ENCODE data around the gene C1R. TPM values are rescaled to one million over a fixed set of nuclear protein-coding genes. Genes with fewer than 3 reads are reported as not detected.
"Not testable (repeated sequence)": the region's sequence is repeated elsewhere in the genome, so short reads cannot be mapped to it uniquely, and the experiment has no call there.

The C1R gene
- total RNA-seq, 1 donor from 2014 or later: 2.0 TPM

- Mint-ChIP-seq H3K4me3 (no peak overlapping the region), H3K27me3 (ENCODE audit: insufficient read depth) (no peaks in the 10 kb centered on the region), H3K9me3 (no peaks in the 10 kb centered on the region), H3K27ac (no peak overlapping the region), H3K4me1 (ENCODE audit: low read depth) (peaks cover 45% of the 10 kb centered on the region), H3K36me3 (ENCODE audit: low read depth) (peaks cover 26% of the 10 kb centered on the region)
- no peak for DNase-seq (ENCODE audit: low spot score)
- intact Hi-C loops (cut with micrococcal nuclease): loop anchor here (10.0 kb wide), 1 partner anchor 509 kb away; the partner anchor contains the start of gene CHD4
Observed at GRCh38 chr12:7114008-7114407, 21.8 kb upstream of the C1R start.

GRCh38 chr12:7113389-7113871, 21.2 kb upstream of the C1R start:
- H3K27me3 Mint-ChIP-seq (ENCODE audit: insufficient read depth): no peaks in the 10 kb centered on the region
- H3K27ac Mint-ChIP-seq: peak overlapping the region; percentile 19
- H3K4me1 Mint-ChIP-seq (ENCODE audit: low read depth): peaks cover 42% of the 10 kb centered on the region
- H3K9me3 Mint-ChIP-seq: no peaks in the 10 kb centered on the region
- peaks cover 24% of the 10 kb centered on the region for H3K36me3 Mint-ChIP-seq (ENCODE audit: low read depth)
- intact Hi-C loops (cut with micrococcal nuclease): loop anchor here (1.0 to 10.0 kb wide), 6 partner anchors 18 to 509 kb away; partner anchors contain the start of genes CHD4, EMG1, LPCAT3 and PEX5
- H3K4me3 Mint-ChIP-seq: no peak overlapping the region
- peak; percentile 46 for DNase-seq (ENCODE audit: low spot score)

GRCh38 chr12:7112041-7112440, 19.8 kb upstream of the C1R start:
- peaks cover 47% of the 10 kb centered on the region for H3K4me1 Mint-ChIP-seq (ENCODE audit: low read depth)
- no peak overlapping the region for H3K27ac Mint-ChIP-seq
- no peaks in the 10 kb centered on the region for H3K27me3 Mint-ChIP-seq (ENCODE audit: insufficient read depth)
- intact Hi-C loops (cut with micrococcal nuclease): loop anchor here (2.0 to 10.0 kb wide), 2 partner anchors 77 to 507 kb away; partner anchors contain the start of genes CHD4 and PEX5
- no peak overlapping the region for H3K4me3 Mint-ChIP-seq
- no peak for DNase-seq (ENCODE audit: low spot score)
- H3K36me3 Mint-ChIP-seq (ENCODE audit: low read depth): peaks cover 17% of the 10 kb centered on the region
- no peaks in the 10 kb centered on the region for H3K9me3 Mint-ChIP-seq

- intact Hi-C loops (cut with micrococcal nuclease): loop anchor here (10.0 kb wide), 1 partner anchor 506 kb away; the partner anchor contains the start of gene CHD4
- H3K9me3 Mint-ChIP-seq: peaks cover 11% of the 10 kb centered on the region
- no peaks in the 10 kb centered on the region for H3K27me3 Mint-ChIP-seq (ENCODE audit: insufficient read depth)
- no peak for DNase-seq (ENCODE audit: low spot score)
- H3K4me3 Mint-ChIP-seq: peak overlapping the region; percentile 94
- no peak overlapping the region for H3K27ac Mint-ChIP-seq
- peaks cover 57% of the 10 kb centered on the region for H3K4me1 Mint-ChIP-seq (ENCODE audit: low read depth)
- H3K36me3 Mint-ChIP-seq (ENCODE audit: low read depth): peaks cover 24% of the 10 kb centered on the region
Observed at GRCh38 chr12:7110661-7111060, 18.4 kb upstream of the C1R start.

- intact Hi-C loops (cut with micrococcal nuclease): loop anchor here (1.0 to 5.0 kb wide), 8 partner anchors 21 to 257 kb away; partner anchors contain the start of genes C12orf57, CDCA3, CLSTN3 and EMG1
- no peak for DNase-seq (ENCODE audit: low spot score)
- no peaks in the 10 kb centered on the region for H3K27me3 Mint-ChIP-seq (ENCODE audit: insufficient read depth)
- H3K27ac Mint-ChIP-seq: peak overlapping the region; percentile 82
- peaks cover 26% of the 10 kb centered on the region for H3K36me3 Mint-ChIP-seq (ENCODE audit: low read depth)
- peaks cover 60% of the 10 kb centered on the region for H3K4me1 Mint-ChIP-seq (ENCODE audit: low read depth)
- peak overlapping the region; percentile 94 for H3K4me3 Mint-ChIP-seq
- H3K9me3 Mint-ChIP-seq: peaks cover 15% of the 10 kb centered on the region
Observed at GRCh38 chr12:7109572-7109920, 17.3 kb upstream of the C1R start.

- Mint-ChIP-seq H3K4me1 (ENCODE audit: low read depth) (peaks cover 55% of the 10 kb centered on the region), H3K36me3 (ENCODE audit: low read depth) (peaks cover 22% of the 10 kb centered on the region), H3K27me3 (ENCODE audit: insufficient read depth) (no peaks in the 10 kb centered on the region), H3K9me3 (peaks cover 15% of the 10 kb centered on the region), H3K27ac (peak within 1 kb of the TSS; percentile 91), H3K4me3 (peak within 1 kb of the TSS; percentile 94)
- intact Hi-C loops (cut with micrococcal nuclease): loop anchor here (1.0 to 5.0 kb wide), 9 partner anchors 17 to 257 kb away; partner anchors contain the start of genes C12orf57, C1R, CDCA3 and CLSTN3
- DNase-seq (ENCODE audit: low spot score): peak; percentile 71
Observed at GRCh38 chr12:7108796-7109571, 16.7 kb upstream of the C1R start, which contains the start of gene C1RL. TSS of gene C1RL (minus strand) at chr12:7109214. CDS start at chr12:7109180, 34 bp downstream.

GRCh38 chr12:7108003-7108795, 16.0 kb upstream of the C1R start:
- H3K9me3 Mint-ChIP-seq: peaks cover 15% of the 10 kb centered on the region
- H3K27me3 Mint-ChIP-seq (ENCODE audit: insufficient read depth): no peaks in the 10 kb centered on the region
- H3K4me1 Mint-ChIP-seq (ENCODE audit: low read depth): peaks cover 50% of the 10 kb centered on the region
- peak; percentile 74 for DNase-seq (ENCODE audit: low spot score)
- peak overlapping the region; percentile 91 for H3K27ac Mint-ChIP-seq
- H3K4me3 Mint-ChIP-seq: peak overlapping the region; percentile 94
- intact Hi-C loops (cut with micrococcal nuclease): loop anchor here (1.0 to 5.0 kb wide), 6 partner anchors 16 to 256 kb away; partner anchors contain the start of genes C1R, CDCA3, EMG1 and PHB2
- H3K36me3 Mint-ChIP-seq (ENCODE audit: low read depth): peaks cover 21% of the 10 kb centered on the region

- Mint-ChIP-seq H3K27ac (peak overlapping the region; percentile 91), H3K27me3 (ENCODE audit: insufficient read depth) (no peaks in the 10 kb centered on the region), H3K9me3 (peaks cover 15% of the 10 kb centered on the region), H3K4me1 (ENCODE audit: low read depth) (peaks cover 48% of the 10 kb centered on the region), H3K36me3 (ENCODE audit: low read depth) (peaks cover 24% of the 10 kb centered on the region), H3K4me3 (peak overlapping the region; percentile 94)
- intact Hi-C loops (cut with micrococcal nuclease): loop anchor here (1.0 to 5.0 kb wide), 6 partner anchors 15 to 255 kb away; partner anchors contain the start of genes C1R, CDCA3, EMG1 and PHB2
- DNase-seq (ENCODE audit: low spot score): no peak
Observed at GRCh38 chr12:7107636-7108002, 15.4 kb upstream of the C1R start.

GRCh38 chr12:7107181-7107580, 14.9 kb upstream of the C1R start:
- peaks cover 15% of the 10 kb centered on the region for H3K9me3 Mint-ChIP-seq
- not testable (repeated sequence) for H3K27ac Mint-ChIP-seq; DNase-seq (ENCODE audit: low spot score); H3K27me3 Mint-ChIP-seq (ENCODE audit: insufficient read depth)
- H3K36me3 Mint-ChIP-seq (ENCODE audit: low read depth): peaks cover 28% of the 10 kb centered on the region
- intact Hi-C loops (cut with micrococcal nuclease): loop anchor here (5.0 kb wide), 2 partner anchors 235 to 255 kb away; partner anchors contain the start of genes CDCA3, SPSB2 and USP5
- peak overlapping the region; percentile 27 for H3K4me3 Mint-ChIP-seq
- peaks cover 52% of the 10 kb centered on the region for H3K4me1 Mint-ChIP-seq (ENCODE audit: low read depth)

GRCh38 chr12:7106082-7106481, 13.8 kb upstream of the C1R start:
- peaks cover 15% of the 10 kb centered on the region for H3K9me3 Mint-ChIP-seq
- intact Hi-C loops (cut with micrococcal nuclease): loop anchor here (5.0 kb wide), 2 partner anchors 234 to 254 kb away; partner anchors contain the start of genes CDCA3, SPSB2 and USP5
- peaks cover 50% of the 10 kb centered on the region for H3K4me1 Mint-ChIP-seq (ENCODE audit: low read depth)

GRCh38 chr12:7103837-7104584, 11.8 kb upstream of the C1R start:
- intact Hi-C loops (cut with micrococcal nuclease): no loop called here
- H3K27ac Mint-ChIP-seq: no peak overlapping the region
- peaks cover 32% of the 10 kb centered on the region for H3K36me3 Mint-ChIP-seq (ENCODE audit: low read depth)

More at GRCh38 chr12:7106082-7106481, 13.8 kb upstream of the C1R start:
- no peak for DNase-seq (ENCODE audit: low spot score)
- H3K27me3 Mint-ChIP-seq (ENCODE audit: insufficient read depth): no peaks in the 10 kb centered on the region
- H3K36me3 Mint-ChIP-seq (ENCODE audit: low read depth): peaks cover 27% of the 10 kb centered on the region
- no peak overlapping the region for H3K27ac Mint-ChIP-seq
- H3K4me3 Mint-ChIP-seq: peak overlapping the region; percentile 38

GRCh38 chr12:7102582-7102981, 10.3 kb upstream of the C1R start:
- H3K36me3 Mint-ChIP-seq (ENCODE audit: low read depth): peaks cover 36% of the 10 kb centered on the region
- peak overlapping the region; percentile 42 for H3K27ac Mint-ChIP-seq
- peaks cover 15% of the 10 kb centered on the region for H3K9me3 Mint-ChIP-seq
- intact Hi-C loops (cut with micrococcal nuclease): no loop called here
- H3K4me3 Mint-ChIP-seq: no peak overlapping the region
- no peak for DNase-seq (ENCODE audit: low spot score)
- no peaks in the 10 kb centered on the region for H3K27me3 Mint-ChIP-seq (ENCODE audit: insufficient read depth)
- peaks cover 23% of the 10 kb centered on the region for H3K4me1 Mint-ChIP-seq (ENCODE audit: low read depth)

More at GRCh38 chr12:7103837-7104584, 11.8 kb upstream of the C1R start:
- DNase-seq (ENCODE audit: low spot score): no peak
- H3K27me3 Mint-ChIP-seq (ENCODE audit: insufficient read depth): no peaks in the 10 kb centered on the region
- H3K4me3 Mint-ChIP-seq: no peak overlapping the region
- H3K9me3 Mint-ChIP-seq: peaks cover 15% of the 10 kb centered on the region
- H3K4me1 Mint-ChIP-seq (ENCODE audit: low read depth): peaks cover 30% of the 10 kb centered on the region

Measured in activated T-helper 1 cell treated with anti-CD3 and anti-CD28 coated beads, Interleukin-12 subunit alpha, Interleukin-12 subunit beta, Interleukin-2, Interleukin-4 antibody, amounts not matched to agents 30 ng/mL and 10 ng/mL and 1 ng/mL, durations not matched to agents 14 hours and 24 hours and 36 hours (primary cell).